ENCODE measurements around the gene GNB1.

DNA sequence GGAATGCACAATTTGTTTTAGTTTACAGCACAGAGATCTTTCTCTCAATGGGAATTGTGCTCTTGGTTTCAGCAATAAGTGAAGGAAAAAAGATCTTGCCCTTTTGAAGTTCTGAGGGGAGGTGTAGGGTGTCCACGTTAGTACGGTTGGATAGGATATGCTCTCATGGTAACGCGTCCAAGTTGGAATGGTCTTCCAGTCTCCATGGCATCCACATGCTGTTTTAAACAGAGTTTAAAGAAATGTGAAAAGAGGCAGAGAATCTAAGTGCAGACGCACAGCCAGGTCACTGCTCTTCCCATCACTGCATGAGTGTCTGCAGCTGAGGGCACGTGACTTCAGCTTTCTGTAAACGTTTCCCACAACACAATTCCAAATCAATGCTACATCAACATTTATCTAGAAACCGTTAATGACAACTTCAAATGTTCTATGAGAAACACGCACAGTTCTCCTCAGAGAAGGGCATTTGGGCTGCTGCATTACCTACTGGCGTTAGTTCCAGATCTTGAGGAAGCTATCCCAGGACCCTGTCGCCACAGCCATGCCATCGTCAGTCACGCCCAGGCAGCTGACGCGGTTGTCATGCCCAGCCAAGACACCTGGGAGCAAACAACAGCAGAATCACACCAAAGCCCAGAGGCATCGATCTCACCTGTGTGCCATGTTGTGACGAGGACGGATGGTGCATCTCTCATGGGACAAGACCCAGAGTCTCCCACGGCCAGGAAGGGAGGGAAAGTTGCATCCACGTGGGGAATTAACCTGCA, 103.9 kb downstream of the GNB1 start:
- no peak for TF ChIP-seq RELA (CRISPR knock-in tag; IDR thresholded peaks at IDR 0.05; ENCODE audit: borderline replicate concordance)
- no peak for TF ChIP-seq ATF1 (CRISPR knock-in tag; IDR thresholded peaks at IDR 0.05)
- TF ChIP-seq, protein P1, sequence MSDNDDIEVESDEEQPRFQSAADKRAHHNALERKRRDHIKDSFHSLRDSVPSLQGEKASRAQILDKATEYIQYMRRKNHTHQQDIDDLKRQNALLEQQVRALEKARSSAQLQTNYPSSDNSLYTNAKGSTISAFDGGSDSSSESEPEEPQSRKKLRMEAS (CRISPR knock-in tag; IDR thresholded peaks at IDR 0.05), result no peak
- TF ChIP-seq ZNF263 (CRISPR knock-in tag; IDR thresholded peaks at IDR 0.05; ENCODE audit: low read depth), result no peak
- no peak for TF ChIP-seq OVOL2 (CRISPR knock-in tag; IDR thresholded peaks at IDR 0.05; ENCODE audit: borderline replicate concordance)
- no peak for TF ChIP-seq ZNF121 (CRISPR knock-in tag; IDR thresholded peaks at IDR 0.05)
- TF ChIP-seq, protein P2, sequence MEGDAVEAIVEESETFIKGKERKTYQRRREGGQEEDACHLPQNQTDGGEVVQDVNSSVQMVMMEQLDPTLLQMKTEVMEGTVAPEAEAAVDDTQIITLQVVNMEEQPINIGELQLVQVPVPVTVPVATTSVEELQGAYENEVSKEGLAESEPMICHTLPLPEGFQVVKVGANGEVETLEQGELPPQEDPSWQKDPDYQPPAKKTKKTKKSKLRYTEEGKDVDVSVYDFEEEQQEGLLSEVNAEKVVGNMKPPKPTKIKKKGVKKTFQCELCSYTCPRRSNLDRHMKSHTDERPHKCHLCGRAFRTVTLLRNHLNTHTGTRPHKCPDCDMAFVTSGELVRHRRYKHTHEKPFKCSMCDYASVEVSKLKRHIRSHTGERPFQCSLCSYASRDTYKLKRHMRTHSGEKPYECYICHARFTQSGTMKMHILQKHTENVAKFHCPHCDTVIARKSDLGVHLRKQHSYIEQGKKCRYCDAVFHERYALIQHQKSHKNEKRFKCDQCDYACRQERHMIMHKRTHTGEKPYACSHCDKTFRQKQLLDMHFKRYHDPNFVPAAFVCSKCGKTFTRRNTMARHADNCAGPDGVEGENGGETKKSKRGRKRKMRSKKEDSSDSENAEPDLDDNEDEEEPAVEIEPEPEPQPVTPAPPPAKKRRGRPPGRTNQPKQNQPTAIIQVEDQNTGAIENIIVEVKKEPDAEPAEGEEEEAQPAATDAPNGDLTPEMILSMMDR (IDR thresholded peaks at IDR 0.05), result no peak
- TF ChIP-seq, protein P3, sequence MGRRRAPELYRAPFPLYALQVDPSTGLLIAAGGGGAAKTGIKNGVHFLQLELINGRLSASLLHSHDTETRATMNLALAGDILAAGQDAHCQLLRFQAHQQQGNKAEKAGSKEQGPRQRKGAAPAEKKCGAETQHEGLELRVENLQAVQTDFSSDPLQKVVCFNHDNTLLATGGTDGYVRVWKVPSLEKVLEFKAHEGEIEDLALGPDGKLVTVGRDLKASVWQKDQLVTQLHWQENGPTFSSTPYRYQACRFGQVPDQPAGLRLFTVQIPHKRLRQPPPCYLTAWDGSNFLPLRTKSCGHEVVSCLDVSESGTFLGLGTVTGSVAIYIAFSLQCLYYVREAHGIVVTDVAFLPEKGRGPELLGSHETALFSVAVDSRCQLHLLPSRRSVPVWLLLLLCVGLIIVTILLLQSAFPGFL (CRISPR knock-in tag; IDR thresholded peaks at IDR 0.05; ENCODE audit: borderline replicate concordance), result no peak
- TF ChIP-seq ESRRA (CRISPR knock-in tag; IDR thresholded peaks at IDR 0.05; ENCODE audit: borderline replicate concordance), result no peak

All from WTC11 (cell line).